ENCODE measurements around the gene LGR6. TPM values are rescaled to one million over a fixed set of nuclear protein-coding genes. Genes with fewer than 3 reads are reported as not detected.

Gene LGR6
- total RNA-seq, 1 experiment from 2014 or later: 0.08 TPM

DNA sequence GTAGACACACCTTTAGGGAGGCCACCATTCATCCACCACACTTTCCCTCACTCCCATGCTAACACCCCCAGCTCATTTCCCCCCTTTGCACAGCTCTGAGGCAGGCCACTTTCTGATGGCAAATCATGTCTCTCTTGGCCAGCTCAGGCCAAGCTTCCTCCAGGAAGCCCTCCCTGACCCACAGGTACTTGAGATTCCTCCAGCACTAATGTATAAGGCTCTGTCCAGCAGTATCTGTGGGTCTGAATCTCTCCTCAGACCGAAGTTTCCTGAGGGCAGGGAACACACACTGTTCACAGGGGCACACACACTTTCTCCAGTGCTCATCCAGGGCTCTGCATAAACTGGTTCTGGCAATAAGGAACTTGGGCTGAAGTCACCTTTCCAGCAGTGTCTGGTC, 19.2 kb downstream of the LGR6 start:
- peaks cover 30% of the 10 kb centered on the region for H3K27me3 ChIP-seq (ENCODE audit: control insufficient read depth, insufficient read depth, low read length)
- TF ChIP-seq, protein P1, sequence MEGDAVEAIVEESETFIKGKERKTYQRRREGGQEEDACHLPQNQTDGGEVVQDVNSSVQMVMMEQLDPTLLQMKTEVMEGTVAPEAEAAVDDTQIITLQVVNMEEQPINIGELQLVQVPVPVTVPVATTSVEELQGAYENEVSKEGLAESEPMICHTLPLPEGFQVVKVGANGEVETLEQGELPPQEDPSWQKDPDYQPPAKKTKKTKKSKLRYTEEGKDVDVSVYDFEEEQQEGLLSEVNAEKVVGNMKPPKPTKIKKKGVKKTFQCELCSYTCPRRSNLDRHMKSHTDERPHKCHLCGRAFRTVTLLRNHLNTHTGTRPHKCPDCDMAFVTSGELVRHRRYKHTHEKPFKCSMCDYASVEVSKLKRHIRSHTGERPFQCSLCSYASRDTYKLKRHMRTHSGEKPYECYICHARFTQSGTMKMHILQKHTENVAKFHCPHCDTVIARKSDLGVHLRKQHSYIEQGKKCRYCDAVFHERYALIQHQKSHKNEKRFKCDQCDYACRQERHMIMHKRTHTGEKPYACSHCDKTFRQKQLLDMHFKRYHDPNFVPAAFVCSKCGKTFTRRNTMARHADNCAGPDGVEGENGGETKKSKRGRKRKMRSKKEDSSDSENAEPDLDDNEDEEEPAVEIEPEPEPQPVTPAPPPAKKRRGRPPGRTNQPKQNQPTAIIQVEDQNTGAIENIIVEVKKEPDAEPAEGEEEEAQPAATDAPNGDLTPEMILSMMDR (IDR thresholded peaks at IDR 0.05): no peak
- TF ChIP-seq, protein P2, sequence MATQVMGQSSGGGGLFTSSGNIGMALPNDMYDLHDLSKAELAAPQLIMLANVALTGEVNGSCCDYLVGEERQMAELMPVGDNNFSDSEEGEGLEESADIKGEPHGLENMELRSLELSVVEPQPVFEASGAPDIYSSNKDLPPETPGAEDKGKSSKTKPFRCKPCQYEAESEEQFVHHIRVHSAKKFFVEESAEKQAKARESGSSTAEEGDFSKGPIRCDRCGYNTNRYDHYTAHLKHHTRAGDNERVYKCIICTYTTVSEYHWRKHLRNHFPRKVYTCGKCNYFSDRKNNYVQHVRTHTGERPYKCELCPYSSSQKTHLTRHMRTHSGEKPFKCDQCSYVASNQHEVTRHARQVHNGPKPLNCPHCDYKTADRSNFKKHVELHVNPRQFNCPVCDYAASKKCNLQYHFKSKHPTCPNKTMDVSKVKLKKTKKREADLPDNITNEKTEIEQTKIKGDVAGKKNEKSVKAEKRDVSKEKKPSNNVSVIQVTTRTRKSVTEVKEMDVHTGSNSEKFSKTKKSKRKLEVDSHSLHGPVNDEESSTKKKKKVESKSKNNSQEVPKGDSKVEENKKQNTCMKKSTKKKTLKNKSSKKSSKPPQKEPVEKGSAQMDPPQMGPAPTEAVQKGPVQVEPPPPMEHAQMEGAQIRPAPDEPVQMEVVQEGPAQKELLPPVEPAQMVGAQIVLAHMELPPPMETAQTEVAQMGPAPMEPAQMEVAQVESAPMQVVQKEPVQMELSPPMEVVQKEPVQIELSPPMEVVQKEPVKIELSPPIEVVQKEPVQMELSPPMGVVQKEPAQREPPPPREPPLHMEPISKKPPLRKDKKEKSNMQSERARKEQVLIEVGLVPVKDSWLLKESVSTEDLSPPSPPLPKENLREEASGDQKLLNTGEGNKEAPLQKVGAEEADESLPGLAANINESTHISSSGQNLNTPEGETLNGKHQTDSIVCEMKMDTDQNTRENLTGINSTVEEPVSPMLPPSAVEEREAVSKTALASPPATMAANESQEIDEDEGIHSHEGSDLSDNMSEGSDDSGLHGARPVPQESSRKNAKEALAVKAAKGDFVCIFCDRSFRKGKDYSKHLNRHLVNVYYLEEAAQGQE (IDR thresholded peaks at IDR 0.05; ENCODE audit: insufficient read depth in 1 of 2, low read depth in 2 of 2, low read length in 1 of 2): no peak; a peak in 1 of 4 replicates
- no peak for TF ChIP-seq SIN3A (IDR thresholded peaks at IDR 0.05; ENCODE audit: borderline replicate concordance, insufficient read depth, low read depth, low read length)
- TF ChIP-seq TCF7L2 (IDR thresholded peaks at IDR 0.05; ENCODE audit: low read depth, low read length): no peak
- no peak for TF ChIP-seq POLR2AphosphoS5 (IDR thresholded peaks at IDR 0.05; ENCODE audit: low read depth, low read length)
- no peak for DNase-seq (ENCODE audit: low read depth, low spot score)
- H3K4me3 ChIP-seq (ENCODE audit: low read depth in 2 of 2, low read length in 2 of 2): no peak overlapping the region
- in situ Hi-C loops (cut with HindIII; ENCODE audit: low pct_unique_long_range_greater_than_20kb, low sequenced_read_pairs): loop anchor here (25.0 kb wide), 1 partner anchor 100 kb away; no protein-coding TSS in a partner anchor
- POLR2A ChIA-PET: no interaction called here
- no peak overlapping the region for H3K27ac ChIP-seq (ENCODE audit: low read length)
- ATAC-seq: no peak
- H3K9me3 ChIP-seq (ENCODE audit: control insufficient read depth, insufficient read depth, low read depth, low read length): no peaks in the 10 kb centered on the region
- CTCF ChIA-PET: interaction anchor here (0.6 to 1.4 kb wide), 2 partner anchors 20 to 1053 kb away, joined by 3 to 4 read pairs; no protein-coding TSS in a partner anchor
- intact Hi-C loops (cut with micrococcal nuclease; ENCODE audit: unreplicated experiment): no loop called here
- no peaks in the 10 kb centered on the region for H3K36me3 ChIP-seq (ENCODE audit: control insufficient read depth, insufficient read depth, low read length)
- H3K4me1 ChIP-seq (ENCODE audit: control insufficient read depth, insufficient read depth, low read length): no peaks in the 10 kb centered on the region
- BruUV-seq (replicated peaks): no TSS peak

DNA sequence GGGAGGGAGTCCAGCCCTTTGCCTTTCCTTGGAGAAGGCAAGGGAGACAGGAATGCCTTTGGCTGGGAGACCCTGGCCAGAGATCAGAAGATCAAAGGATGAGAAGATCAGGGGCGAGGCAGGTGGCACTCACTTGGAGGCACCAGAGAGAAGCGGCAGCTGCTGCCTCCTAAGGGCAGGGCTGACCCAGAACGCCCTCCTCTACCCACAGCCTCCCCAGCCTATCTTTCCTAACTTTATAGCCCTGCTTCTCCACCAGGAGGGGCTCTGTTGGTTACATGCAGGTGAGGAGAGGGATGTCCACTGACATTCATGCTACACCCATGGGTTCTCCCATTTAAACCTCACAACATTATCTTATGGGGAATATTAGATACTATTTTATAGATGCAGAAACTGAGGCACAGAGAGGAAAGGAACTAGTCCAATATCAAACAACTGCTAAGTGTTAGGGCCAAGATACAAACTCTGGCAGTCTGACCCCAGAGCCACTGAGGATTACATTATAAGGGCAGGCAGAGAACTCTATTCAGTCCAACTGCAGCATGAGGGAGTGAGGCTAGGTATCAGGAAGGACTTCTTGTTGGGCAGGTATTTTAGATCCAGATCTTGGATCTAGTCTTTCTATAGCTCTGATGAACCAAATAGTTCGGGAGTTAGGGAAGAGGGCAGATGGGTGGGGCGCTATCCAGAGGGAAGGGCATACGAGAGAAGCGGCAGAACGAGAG, 19.9 kb downstream of the LGR6 start:
- H3K36me3 ChIP-seq (ENCODE audit: control insufficient read depth, insufficient read depth, low read length): no peaks in the 10 kb centered on the region
- CTCF ChIA-PET: interaction anchor here (0.6 to 1.4 kb wide), 2 partner anchors 21 to 1054 kb away, joined by 3 to 4 read pairs; no protein-coding TSS in a partner anchor
- POLR2A ChIA-PET: no interaction called here
- ATAC-seq (peak; percentile 77), DNase-seq (ENCODE audit: low read depth, low spot score) (no peak)
- no peak overlapping the region for H3K27ac ChIP-seq (ENCODE audit: low read length)
- no peaks in the 10 kb centered on the region for H3K9me3 ChIP-seq (ENCODE audit: control insufficient read depth, insufficient read depth, low read depth, low read length)
- peaks cover 30% of the 10 kb centered on the region for H3K27me3 ChIP-seq (ENCODE audit: control insufficient read depth, insufficient read depth, low read length)
- H3K4me3 ChIP-seq (ENCODE audit: low read depth in 2 of 2, low read length in 2 of 2): peak overlapping the region; percentile 28 to 30; a peak in 3 of 4 replicates
- TF ChIP-seq TCF7L2 (IDR thresholded peaks at IDR 0.05; ENCODE audit: low read depth, low read length) (peak; percentile 63; the same call in 1 of the 2 replicates), SIN3A (IDR thresholded peaks at IDR 0.05; ENCODE audit: borderline replicate concordance, insufficient read depth, low read depth, low read length) (no peak)
- no TSS peak for BruUV-seq (replicated peaks)
- intact Hi-C loops (cut with micrococcal nuclease; ENCODE audit: unreplicated experiment): no loop called here
- in situ Hi-C loops (cut with HindIII; ENCODE audit: low pct_unique_long_range_greater_than_20kb, low sequenced_read_pairs): loop anchor here (25.0 kb wide), 1 partner anchor 99 kb away; no protein-coding TSS in a partner anchor
- H3K4me1 ChIP-seq (ENCODE audit: control insufficient read depth, insufficient read depth, low read length): no peaks in the 10 kb centered on the region

Data from Panc1 (cell line).